DLD1 (cell line): ENCODE data around the gene SGSM2.

Experiments used
- in situ Hi-C: cut with HindIII; loops from 2 replicates; pipeline ENCODE4 v1.10.0; 2017; ENCODE audit warnings: low sequenced_read_pairs

SGSM2 gene

GRCh38 chr17:2416010-2416734 lies 78.9 kb downstream of the SGSM2 start:
- in situ Hi-C loops, result no loop called here

GRCh38 chr17:2418572-2418971 lies 81.3 kb downstream of the SGSM2 start:
- in situ Hi-C loops, result no loop called here

GRCh38 chr17:2419486-2419885 lies 82.2 kb downstream of the SGSM2 start:
- in situ Hi-C loops, result no loop called here

- in situ Hi-C loops, result no loop called here
Measured at GRCh38 chr17:2420176-2420575, 82.9 kb downstream of the SGSM2 start.

GRCh38 chr17:2421315-2422147 lies 84.2 kb downstream of the SGSM2 start:
- in situ Hi-C loops, result no loop called here

- in situ Hi-C loops, result no loop called here
Measured at GRCh38 chr17:2423271-2423670, 86.0 kb downstream of the SGSM2 start.

GRCh38 chr17:2427215-2427614 lies 89.9 kb downstream of the SGSM2 start:
- in situ Hi-C loops, result no loop called here

GRCh38 chr17:2427910-2428309 lies 90.6 kb downstream of the SGSM2 start:
- in situ Hi-C loops, result no loop called here
